Activated CD8-positive, alpha-beta memory T cell treated with anti-CD3 and anti-CD28 coated beads for 4 hours (primary cell): ENCODE results near the gene RALB.

Experiments used
- DNase-seq, 2 donors: peaks; one replicate each; pipeline ENCODE4 v3.0.0-alpha.2; 2020; ENCODE audit warnings: low read depth in 2 of 2

Gene RALB

DNA sequence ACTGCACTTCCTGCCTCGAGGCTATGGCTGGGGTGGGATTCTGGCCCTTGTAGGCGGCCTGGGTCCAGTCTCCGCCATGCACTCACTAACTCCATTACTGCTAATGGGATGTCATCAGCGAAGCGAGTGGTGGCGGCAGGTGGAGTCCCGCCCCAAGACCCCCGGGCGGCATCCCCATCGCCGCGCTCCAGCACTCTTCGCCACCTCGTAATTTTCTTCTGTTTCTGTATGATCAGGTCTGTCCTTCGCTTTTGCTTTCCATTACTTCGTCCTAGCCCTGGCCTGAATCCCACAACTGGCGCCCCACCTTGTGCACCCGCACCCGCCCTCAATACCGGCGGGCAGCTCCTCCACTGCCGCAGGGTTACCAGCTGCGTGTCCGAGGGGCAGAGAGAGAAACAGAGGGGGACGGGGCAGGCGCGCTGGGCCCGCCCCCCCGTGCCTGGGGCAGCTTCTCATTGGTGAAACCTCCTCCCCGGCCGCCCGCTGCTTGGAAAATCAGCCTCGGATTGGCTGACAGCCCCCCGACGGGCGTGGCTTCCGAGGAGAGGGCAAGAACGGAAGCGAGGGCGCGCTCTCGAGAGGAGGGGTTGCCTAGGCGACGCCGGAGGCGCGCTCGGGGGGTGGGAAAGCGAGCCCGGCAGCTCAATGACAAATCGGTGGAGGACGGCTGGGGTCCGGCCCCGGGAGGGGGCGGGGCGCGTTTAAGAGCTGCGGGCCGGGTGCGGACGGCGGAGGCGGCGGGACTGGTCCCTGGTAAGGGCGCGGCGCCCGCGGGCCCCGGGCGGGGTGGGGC is at the start of gene RALB:
Gene RALB (plus strand): TSS at position 628 of the 796 bp plus-strand sequence. CDS start 25,813 bp downstream, outside the sequence.
- peak; percentile 97 for DNase-seq

DNA sequence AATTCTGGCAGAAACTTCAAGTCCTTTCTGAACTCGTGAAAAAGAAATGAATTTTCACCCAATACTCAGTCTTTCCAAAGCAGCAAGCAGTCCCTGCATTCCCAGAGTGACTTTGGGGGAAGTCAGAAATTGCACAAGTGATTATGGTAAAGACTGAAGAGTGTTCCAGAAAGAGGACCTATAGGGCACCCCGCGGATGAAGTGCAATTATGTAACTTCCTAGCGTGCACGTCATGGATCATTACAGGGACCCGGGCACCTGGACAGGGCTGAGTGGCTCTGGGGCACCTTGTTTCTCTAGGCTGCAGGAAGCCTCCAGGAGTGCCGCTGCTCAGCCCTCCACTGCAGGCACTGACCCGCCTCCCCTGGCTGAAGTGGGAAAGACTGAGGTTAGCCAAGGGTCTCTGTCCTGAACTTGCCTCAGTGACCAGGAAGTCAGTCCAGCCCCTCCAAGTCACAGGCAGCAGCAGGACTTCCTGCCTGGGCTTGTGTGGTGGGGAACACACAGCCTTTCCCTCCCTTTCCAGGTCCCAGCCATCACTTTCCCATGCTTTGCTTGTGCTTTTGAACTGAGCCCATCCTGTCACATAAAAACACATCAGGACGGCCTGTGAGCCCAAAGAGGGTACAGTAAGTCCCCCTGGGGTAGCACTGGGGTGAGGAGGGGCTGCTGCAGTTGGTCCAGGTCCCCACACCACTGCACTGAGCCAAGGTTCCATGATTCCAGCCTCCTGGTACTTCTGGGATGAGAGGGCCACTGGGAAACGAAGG is 49.2 kb upstream of the RALB start:
- DNase-seq, result no peak

DNA sequence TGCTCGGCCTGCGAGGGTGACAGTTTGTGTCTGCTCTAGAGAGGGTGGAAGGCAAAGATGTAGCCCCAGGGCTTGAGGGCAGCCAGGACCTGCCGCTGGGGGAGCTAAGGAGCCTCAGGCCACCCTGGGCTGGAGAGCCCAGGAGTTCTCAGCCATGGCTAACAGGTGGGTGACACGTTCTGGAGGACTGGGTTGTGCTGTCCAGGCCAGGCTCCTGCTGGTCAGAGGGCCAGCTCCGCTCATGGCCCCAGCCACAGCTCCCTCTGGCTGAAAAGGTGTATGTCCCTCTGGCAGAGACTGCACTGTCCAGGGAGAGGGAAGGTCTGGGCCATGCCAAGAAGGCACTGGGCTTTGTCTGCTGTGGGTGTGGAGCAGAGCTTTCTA is 48.6 kb upstream of the RALB start:
- no peak for DNase-seq

GRCh38 chr2:120204417-120204816 is 48.2 kb upstream of the RALB start:
- DNase-seq, result no peak

DNA sequence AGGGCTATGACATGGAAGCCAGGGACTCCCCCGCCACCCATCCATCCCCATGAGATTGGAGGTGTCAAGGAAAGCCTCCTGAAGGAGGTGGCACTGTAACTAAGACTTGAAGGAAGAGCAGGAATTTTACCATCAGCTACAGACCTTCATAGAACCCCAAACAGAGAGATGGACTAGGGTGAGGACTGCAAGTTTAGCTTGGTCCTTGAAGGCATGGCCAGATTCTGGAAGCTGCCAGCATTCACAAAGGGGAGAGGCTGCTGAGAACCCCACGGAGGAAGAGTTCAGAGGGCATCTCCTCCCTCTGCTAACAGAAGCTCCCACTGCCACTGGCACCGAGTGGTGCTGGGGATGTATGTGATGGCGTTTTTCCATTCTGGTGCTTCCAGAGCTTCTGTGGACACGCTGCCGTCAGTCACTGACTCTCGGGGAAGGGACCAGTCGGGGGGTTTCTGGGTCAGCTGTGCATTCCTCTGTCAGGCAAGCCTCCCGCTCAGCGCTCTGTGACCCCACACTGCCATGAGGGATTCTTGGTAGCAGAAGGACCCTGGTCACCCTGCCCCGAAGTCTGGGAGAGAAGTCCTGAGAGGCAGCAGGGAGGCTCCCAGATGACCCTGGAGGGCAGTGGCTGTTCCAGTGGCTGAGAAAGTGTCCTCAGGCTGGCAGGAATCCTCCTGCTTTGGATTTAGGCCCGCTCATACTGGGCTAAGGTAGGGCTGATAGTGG is 47.5 kb upstream of the RALB start:
- DNase-seq, result no peak

- no peak for DNase-seq
Measured at GRCh38 chr2:120206022-120206581, 46.5 kb upstream of the RALB start.

- no peak for DNase-seq
Measured at GRCh38 chr2:120208381-120209353, 44.0 kb upstream of the RALB start.

GRCh38 chr2:120209427-120210269 is 43.0 kb upstream of the RALB start:
- DNase-seq, result no peak

- DNase-seq, result no peak
Measured at GRCh38 chr2:120210270-120210693, 42.4 kb upstream of the RALB start.

- no peak for DNase-seq
Measured at GRCh38 chr2:120218181-120218580, 34.5 kb upstream of the RALB start.

GRCh38 chr2:120219291-120219690 is 33.4 kb upstream of the RALB start:
- DNase-seq, result no peak

- DNase-seq, result no peak
Measured at GRCh38 chr2:120219766-120220165, 32.9 kb upstream of the RALB start.

GRCh38 chr2:120220756-120221155 is 31.9 kb upstream of the RALB start:
- DNase-seq, result no peak

DNA sequence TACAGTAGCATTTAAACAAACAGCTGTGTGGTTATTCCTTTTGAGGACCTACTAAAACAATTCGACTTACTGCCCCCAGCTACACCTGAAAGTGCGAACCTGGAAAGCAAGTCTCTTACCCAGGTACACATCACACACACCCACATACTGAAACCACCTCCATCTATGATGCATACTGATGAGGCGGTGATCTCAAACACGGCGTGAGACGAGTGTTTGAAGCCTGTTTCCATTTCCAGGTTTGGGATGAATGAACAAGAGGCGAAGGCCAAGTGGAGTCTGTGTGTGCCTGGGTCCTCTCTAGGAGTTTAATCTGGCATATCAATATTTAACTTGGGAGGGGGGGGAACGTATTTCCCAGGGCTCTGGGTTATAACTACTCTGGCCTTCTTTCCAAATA is 31.0 kb upstream of the RALB start:
- DNase-seq, result no peak

DNA sequence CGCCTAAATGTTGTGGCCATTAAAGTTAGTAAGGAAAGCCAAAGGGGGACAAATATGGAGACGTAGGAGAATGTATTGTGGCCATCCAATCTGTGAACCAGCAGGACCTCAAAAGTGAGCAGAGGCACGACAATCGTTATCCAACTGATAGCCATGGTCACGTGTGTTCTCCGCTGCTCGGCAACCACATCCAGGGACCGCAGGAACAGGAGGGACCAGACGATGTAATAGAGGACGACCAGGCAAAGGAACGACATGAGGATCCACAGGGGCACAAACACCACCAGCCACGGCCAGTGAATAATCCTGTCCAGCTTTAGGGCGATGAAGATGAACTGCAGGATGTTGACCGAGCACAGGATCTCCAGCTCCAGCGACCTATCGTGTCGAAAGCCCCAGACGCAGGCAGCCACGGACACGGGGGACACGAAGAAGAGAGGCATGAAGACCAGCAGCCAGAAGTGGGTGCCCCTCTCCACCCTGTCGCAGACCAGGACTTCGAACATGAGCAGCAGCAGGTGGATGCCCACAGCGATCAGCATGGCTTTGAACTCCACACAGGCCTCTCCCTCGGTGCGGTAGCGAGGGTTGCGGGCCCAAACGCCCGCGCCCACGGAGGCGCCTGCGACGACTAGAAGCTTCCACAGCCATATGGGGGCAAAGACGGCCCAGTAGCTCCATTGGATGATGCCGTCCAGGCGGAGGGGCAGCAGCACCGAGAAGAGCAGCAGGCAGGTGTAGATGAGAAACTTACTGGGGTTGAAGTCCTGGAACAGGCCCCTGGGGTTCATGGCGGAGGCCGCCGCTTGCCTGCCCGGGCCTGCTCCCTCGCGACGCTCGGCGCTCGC is 30.2 kb upstream of the RALB start:
- no peak for DNase-seq

DNA sequence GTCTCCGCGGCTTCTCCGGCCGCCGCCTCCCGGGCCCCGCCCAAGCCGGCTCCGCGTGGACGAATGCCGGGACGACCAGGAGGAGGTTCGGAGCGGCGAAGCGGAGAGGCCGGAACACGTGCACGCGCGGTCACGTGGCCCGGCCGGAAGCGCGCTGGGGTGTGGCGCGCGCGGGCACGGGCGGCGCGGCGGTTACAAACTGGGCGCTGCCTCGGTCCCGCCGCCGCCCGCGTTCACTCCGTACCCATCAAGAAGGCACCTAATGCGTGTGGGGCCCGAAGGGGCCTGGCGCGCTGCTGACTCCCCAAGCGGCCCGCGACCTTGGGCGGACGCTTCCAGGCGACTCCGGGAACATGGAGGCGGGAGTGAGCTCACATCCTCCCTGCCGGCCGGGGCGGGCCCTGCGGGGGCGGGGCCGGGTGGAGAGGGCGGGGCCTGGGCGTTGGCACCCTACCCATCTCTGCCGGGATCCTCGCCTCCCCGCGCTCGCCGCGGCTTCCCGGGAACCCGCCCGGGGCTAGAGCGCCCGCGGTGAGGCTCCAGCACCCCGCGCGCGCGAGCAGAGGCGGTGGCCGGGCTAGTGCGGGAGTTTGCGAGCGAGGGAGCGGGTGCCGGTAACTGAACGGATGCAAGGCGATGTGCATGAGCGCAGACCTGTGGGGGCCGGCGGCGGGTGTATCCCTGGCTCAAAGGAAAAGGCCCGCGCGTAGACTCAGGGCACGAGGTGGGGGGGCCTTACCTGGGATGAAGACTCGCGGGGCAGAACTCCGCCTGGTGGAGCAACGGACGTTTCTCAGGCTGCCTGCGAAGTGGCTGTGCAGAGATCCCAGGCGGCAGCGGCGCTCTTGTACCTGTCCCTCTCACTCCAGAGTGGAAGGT is 29.4 kb upstream of the RALB start, which contains the start of gene TMEM185B:
Gene TMEM185B (minus strand): TSS at position 367 of the 879 bp plus-strand sequence. CDS start 424 bp downstream, outside the sequence.
- DNase-seq, result peak; percentile 82 to 85

- DNase-seq, result no peak
Measured at GRCh38 chr2:120224256-120224655, 28.4 kb upstream of the RALB start.
